Loucy (cell line): ENCODE measurements around the gene CUX1.

Experiments
- H2AFZ ChIP-seq: fragments of 200-600 bp; sonication (generic); 2 replicates; pipeline ENCODE4 v1.6.0; 2016; ENCODE audit warnings: antibody characterized with exemption, mild to moderate bottlenecking, low read length, moderate library complexity
- H3F3A ChIP-seq: fragments of 200-600 bp; 2 replicates; pipeline ENCODE4 v1.6.0; 2016; ENCODE audit warnings: antibody characterized with exemption, low read depth, mild to moderate bottlenecking
- H3K27me3 ChIP-seq: fragments of 200-600 bp; sonication (generic); 2 replicates; pipeline ENCODE4 v1.6.1; 2014; ENCODE audit warnings: low read length, mild to moderate bottlenecking; ENCODE audit not compliant: insufficient read depth, poor library complexity, severe bottlenecking
- H3K36me3 ChIP-seq: fragments of 200-600 bp; sonication (generic); 2 replicates; pipeline ENCODE4 v1.6.1; 2016; ENCODE audit warnings: low read length; ENCODE audit not compliant: insufficient read depth
- H3K4me1 ChIP-seq: fragments of 200-600 bp; sonication (generic); 2 replicates; pipeline ENCODE4 v1.5.1; 2014; ENCODE audit warnings: low read length, mild to moderate bottlenecking; ENCODE audit not compliant: insufficient read depth, poor library complexity, severe bottlenecking
- H3K4me2 ChIP-seq: fragments of 200-600 bp; sonication (generic); 2 replicates; pipeline ENCODE4 v1.6.0; 2014; ENCODE audit warnings: antibody characterized with exemption, low read length, low read depth, mild to moderate bottlenecking; ENCODE audit not compliant: poor library complexity, severe bottlenecking
- H3K4me3 ChIP-seq: fragments of 200-600 bp; sonication (generic); 2 replicates; pipeline ENCODE4 v1.5.1; 2014; ENCODE audit warnings: low read length, mild to moderate bottlenecking, mixed read lengths; ENCODE audit not compliant: poor library complexity, severe bottlenecking
- H3K79me2 ChIP-seq: fragments of 200-600 bp; sonication (generic); 2 replicates; pipeline ENCODE4 v1.6.1; 2014; ENCODE audit warnings: low read length; ENCODE audit not compliant: insufficient read depth
- H3K9ac ChIP-seq: fragments of 200-600 bp; sonication (generic); 2 replicates; pipeline ENCODE4 v1.6.0; 2014; ENCODE audit warnings: mild to moderate bottlenecking, low read depth, low read length, moderate library complexity; ENCODE audit not compliant: poor library complexity, severe bottlenecking
- H3K9me2 ChIP-seq: fragments of 200-600 bp; sonication (generic); replicated peaks from 2 replicates; pipeline ENCODE4 v1.6.1; 2016; ENCODE audit warnings: low read depth, low read length, mixed read lengths
- H3K9me3 ChIP-seq: fragments of 200-600 bp; sonication (generic); 2 replicates; pipeline ENCODE4 v1.6.1; 2014; ENCODE audit warnings: mild to moderate bottlenecking, antibody characterized with exemption, low read length, low read depth; ENCODE audit not compliant: insufficient read depth
- H4K20me1 ChIP-seq: fragments of 200-600 bp; sonication (generic); 2 replicates; pipeline ENCODE4 v1.6.0; 2014; ENCODE audit warnings: antibody characterized with exemption, low read length, mild to moderate bottlenecking; ENCODE audit not compliant: insufficient read depth, poor library complexity, severe bottlenecking
- EZH2phosphoT487 ChIP-seq: fragments of 200-600 bp; IDR thresholded peaks from 2 replicates; pipeline ENCODE4 v1.6.1; 2018; ENCODE audit warnings: antibody characterized with exemption, mild to moderate bottlenecking, moderate library complexity, borderline replicate concordance
- TF ChIP-seq, protein P1 (sequence below): fragments of 200-600 bp; sonication (generic); conservative IDR thresholded peaks from 2 replicates; pipeline ENCODE4 v1.5.1; 2014; ENCODE audit warnings: mild to moderate bottlenecking, antibody characterized with exemption, low read length

Gene CUX1

GRCh38 chr7:101947899-101948298 is 130.5 kb downstream of the CUX1 start:
- no peaks in the 10 kb centered on the region; the same call in 1 of the 2 replicates for H3K36me3 ChIP-seq
- no peaks in the 10 kb centered on the region for H3K9me3 ChIP-seq
- H3K9me2 ChIP-seq, result no peaks in the 10 kb centered on the region
- H3K4me3 ChIP-seq, result no peak overlapping the region
- H3K4me2 ChIP-seq, result no peak overlapping the region
- H3K4me1 ChIP-seq, result no peaks in the 10 kb centered on the region
- H4K20me1 ChIP-seq, result peaks cover 20% of the 10 kb centered on the region
- no peaks in the 10 kb centered on the region for H3K27me3 ChIP-seq
- no peak overlapping the region for H2AFZ ChIP-seq
- H3K9ac ChIP-seq, result no peak overlapping the region
- TF ChIP-seq, protein P1, sequence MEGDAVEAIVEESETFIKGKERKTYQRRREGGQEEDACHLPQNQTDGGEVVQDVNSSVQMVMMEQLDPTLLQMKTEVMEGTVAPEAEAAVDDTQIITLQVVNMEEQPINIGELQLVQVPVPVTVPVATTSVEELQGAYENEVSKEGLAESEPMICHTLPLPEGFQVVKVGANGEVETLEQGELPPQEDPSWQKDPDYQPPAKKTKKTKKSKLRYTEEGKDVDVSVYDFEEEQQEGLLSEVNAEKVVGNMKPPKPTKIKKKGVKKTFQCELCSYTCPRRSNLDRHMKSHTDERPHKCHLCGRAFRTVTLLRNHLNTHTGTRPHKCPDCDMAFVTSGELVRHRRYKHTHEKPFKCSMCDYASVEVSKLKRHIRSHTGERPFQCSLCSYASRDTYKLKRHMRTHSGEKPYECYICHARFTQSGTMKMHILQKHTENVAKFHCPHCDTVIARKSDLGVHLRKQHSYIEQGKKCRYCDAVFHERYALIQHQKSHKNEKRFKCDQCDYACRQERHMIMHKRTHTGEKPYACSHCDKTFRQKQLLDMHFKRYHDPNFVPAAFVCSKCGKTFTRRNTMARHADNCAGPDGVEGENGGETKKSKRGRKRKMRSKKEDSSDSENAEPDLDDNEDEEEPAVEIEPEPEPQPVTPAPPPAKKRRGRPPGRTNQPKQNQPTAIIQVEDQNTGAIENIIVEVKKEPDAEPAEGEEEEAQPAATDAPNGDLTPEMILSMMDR, result no peak
- TF ChIP-seq EZH2phosphoT487, result no peak
- H3K79me2 ChIP-seq, result peaks cover 85% of the 10 kb centered on the region
- no peaks in the 10 kb centered on the region for H3F3A ChIP-seq

GRCh38 chr7:101948650-101949049 is 131.2 kb downstream of the CUX1 start:
- H3K27me3 ChIP-seq, result no peaks in the 10 kb centered on the region
- no peaks in the 10 kb centered on the region for H3K9me3 ChIP-seq
- no peak overlapping the region for H2AFZ ChIP-seq
- peaks cover 20% of the 10 kb centered on the region for H4K20me1 ChIP-seq
- H3F3A ChIP-seq, result no peaks in the 10 kb centered on the region
- no peak overlapping the region for H3K4me2 ChIP-seq
- H3K36me3 ChIP-seq, result no peaks in the 10 kb centered on the region; the same call in 1 of the 2 replicates
- TF ChIP-seq, protein P1, result no peak
- no peak for TF ChIP-seq EZH2phosphoT487
- H3K4me3 ChIP-seq, result no peak overlapping the region
- peaks cover 88% of the 10 kb centered on the region for H3K79me2 ChIP-seq
- no peaks in the 10 kb centered on the region for H3K4me1 ChIP-seq
- no peak overlapping the region for H3K9ac ChIP-seq
- no peaks in the 10 kb centered on the region for H3K9me2 ChIP-seq

DNA sequence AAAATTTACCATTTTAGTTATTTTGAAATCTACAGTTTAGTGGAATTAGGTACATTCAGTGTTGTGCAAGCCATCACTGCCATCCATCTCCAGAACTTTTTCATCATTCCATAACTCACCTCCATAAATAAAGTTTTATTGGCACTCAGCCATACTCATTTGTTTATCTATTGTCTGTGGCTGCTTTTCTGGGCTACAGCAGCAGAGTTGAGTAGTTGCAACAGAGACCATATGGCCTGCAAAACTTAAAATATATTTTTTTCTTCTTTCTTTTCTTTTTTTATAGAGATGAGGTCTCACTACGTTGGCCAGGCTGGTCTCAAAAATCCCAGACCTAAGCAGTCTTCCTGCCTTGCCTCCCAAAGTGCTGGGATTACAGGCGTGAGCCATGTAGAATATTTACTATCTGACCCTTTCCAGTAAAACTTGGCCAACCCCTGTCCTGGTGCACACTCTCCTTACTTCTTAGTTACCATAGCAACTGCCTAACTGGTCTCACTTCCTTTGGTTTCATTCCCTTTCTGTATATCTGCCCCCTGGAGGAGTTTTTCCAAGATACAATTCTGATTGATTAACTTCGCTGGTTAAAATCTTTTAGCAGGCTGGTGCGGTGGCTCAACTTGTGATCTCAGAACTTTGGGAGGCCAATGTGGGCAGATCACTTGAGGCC is 133.2 kb downstream of the CUX1 start:
- H3K4me1 ChIP-seq, result no peaks in the 10 kb centered on the region
- H4K20me1 ChIP-seq, result peaks cover 10% of the 10 kb centered on the region
- H3K9me3 ChIP-seq, result no peaks in the 10 kb centered on the region
- H3K9ac ChIP-seq, result no peak overlapping the region
- no peaks in the 10 kb centered on the region for H3K36me3 ChIP-seq
- H3K4me3 ChIP-seq, result no peak overlapping the region
- H3F3A ChIP-seq, result no peaks in the 10 kb centered on the region
- H3K79me2 ChIP-seq, result peaks cover 88% of the 10 kb centered on the region
- no peaks in the 10 kb centered on the region for H3K9me2 ChIP-seq
- H2AFZ ChIP-seq, result no peak overlapping the region
- TF ChIP-seq EZH2phosphoT487, result no peak
- TF ChIP-seq, protein P1, result no peak
- no peaks in the 10 kb centered on the region for H3K27me3 ChIP-seq
- no peak overlapping the region for H3K4me2 ChIP-seq
